Measurements from ENCODE around the gene HSPA9. TPM values are rescaled to one million over a fixed set of nuclear protein-coding genes. Genes with fewer than 3 reads are reported as not detected.
A peak's percentile ranks its signal among the peaks of the same experiment; 100 is the strongest.

HSPA9 gene
- total RNA-seq, 1 experiment from 2014 or later = 414 TPM

- TF ChIP-seq SMAD4 (CRISPR knock-in tag; IDR thresholded peaks at IDR 0.05) (no peak), ZMAT4 (CRISPR knock-in tag; IDR thresholded peaks at IDR 0.05) (no peak), ETV6 (CRISPR knock-in tag; IDR thresholded peaks at IDR 0.05) (no peak), ZNF532 (CRISPR knock-in tag; IDR thresholded peaks at IDR 0.05; ENCODE audit: borderline replicate concordance) (no peak), ZNF219 (CRISPR knock-in tag; IDR thresholded peaks at IDR 0.05; ENCODE audit: borderline replicate concordance) (no peak), NFYB (CRISPR knock-in tag; conservative IDR thresholded peaks at IDR 0.05; ENCODE audit: low read depth) (no peak), ZNF138 (CRISPR knock-in tag; conservative IDR thresholded peaks at IDR 0.05) (no peak), SMAD3 (CRISPR knock-in tag; IDR thresholded peaks at IDR 0.05; ENCODE audit: borderline replicate concordance) (no peak), GABPB1 (CRISPR knock-in tag; IDR thresholded peaks at IDR 0.05) (no peak)
These were observed 11.7 kb downstream of the HSPA9 start (continued) for GRCh38 chr5:138563340-138564118.

- POLR2A ChIA-PET = no interaction called here
- no peak for ATAC-seq
- Mint-ChIP-seq H3K9me3 (no peaks in the 10 kb centered on the region), H3K27me3 (ENCODE audit: low read depth) (no peaks in the 10 kb centered on the region), H3K27ac (no peak overlapping the region), H3K36me3 (peaks cover 88% of the 10 kb centered on the region), H3K4me1 (no peaks in the 10 kb centered on the region), H3K4me3 (no peak overlapping the region)
- TF ChIP-seq GRHL2 (CRISPR knock-in tag; IDR thresholded peaks at IDR 0.05; ENCODE audit: insufficient replicate concordance, severe bottlenecking) (no peak), HMGA2 (CRISPR knock-in tag; IDR thresholded peaks at IDR 0.05) (no peak), FOXP4 (CRISPR knock-in tag; IDR thresholded peaks at IDR 0.05) (no peak)
- CTCF ChIA-PET = no interaction called here
- DNase-seq (ENCODE audit: low spot score) = no peak
These were observed 14.2 kb downstream of the HSPA9 start for GRCh38 chr5:138560971-138561370.

GRCh38 chr5:138559937-138560336, 15.3 kb downstream of the HSPA9 start:
- Mint-ChIP-seq H3K36me3 (peaks cover 90% of the 10 kb centered on the region), H3K4me3 (no peak overlapping the region), H3K27me3 (ENCODE audit: low read depth) (no peaks in the 10 kb centered on the region), H3K9me3 (no peaks in the 10 kb centered on the region), H3K4me1 (no peaks in the 10 kb centered on the region), H3K27ac (peak overlapping the region; percentile 18; the same call in 1 of the 2 replicates)
- POLR2A ChIA-PET = no interaction called here
- CTCF ChIA-PET = interaction anchor here (0.6 kb wide), 1 partner anchor 55 kb away, joined by 3 read pairs; no protein-coding TSS in a partner anchor
- DNase-seq (ENCODE audit: low spot score) (no peak), ATAC-seq (no peak)
- TF ChIP-seq FOXP4 (CRISPR knock-in tag; IDR thresholded peaks at IDR 0.05) (no peak), TEAD1 (CRISPR knock-in tag; IDR thresholded peaks at IDR 0.05) (no peak), ZNF425 (CRISPR knock-in tag; conservative IDR thresholded peaks at IDR 0.05) (no peak), EMX1 (CRISPR knock-in tag; IDR thresholded peaks at IDR 0.05) (no peak), NFYB (CRISPR knock-in tag; conservative IDR thresholded peaks at IDR 0.05; ENCODE audit: low read depth) (no peak), MLX (CRISPR knock-in tag; IDR thresholded peaks at IDR 0.05) (no peak), IRF2 (CRISPR knock-in tag; IDR thresholded peaks at IDR 0.05; ENCODE audit: borderline replicate concordance, low read depth) (no peak)

All from WTC11 (cell line).